H1 (cell line): ENCODE data around the gene TPRA1. TPM values are rescaled to one million over a fixed set of nuclear protein-coding genes. Genes with fewer than 3 reads are reported as not detected.

Source experiments
- BCL11A ChIP-seq, 2 experiments: IDR thresholded peaks; one replicate each; pipeline ENCODE4 v1.6.1; 2011; ENCODE audit warnings: low read depth in 2 of 2, low read length in 2 of 2, mild to moderate bottlenecking in 2 of 2
- CHD7 ChIP-seq: fragments of 300-600 bp; sonication (generic); IDR thresholded peaks from 2 replicates; pipeline ENCODE4 v1.7.1; 2012; ENCODE audit warnings: low read length, moderate library complexity, mild to moderate bottlenecking, inconsistent platforms; ENCODE audit not compliant: insufficient replicate concordance
- JUND ChIP-seq: IDR thresholded peaks from 2 replicates; pipeline ENCODE4 v1.6.1; 2011; ENCODE audit warnings: mild to moderate bottlenecking, improper control_type of control experiment, low read length
- KDM4A ChIP-seq: IDR thresholded peaks from one replicate; pipeline ENCODE4 v1.7.1; 2012; ENCODE audit warnings: low read depth, mild to moderate bottlenecking, moderate library complexity, low read length, inconsistent platforms; ENCODE audit not compliant: severe bottlenecking
- KDM5A ChIP-seq: fragments of 200-600 bp; IDR thresholded peaks from 2 replicates; pipeline ENCODE4 v1.7.1; 2012; ENCODE audit warnings: mild to moderate bottlenecking, low read length, inconsistent platforms, mixed read lengths
- TEAD4 ChIP-seq: IDR thresholded peaks from 2 replicates; pipeline ENCODE4 v1.6.1; 2012; ENCODE audit warnings: low read depth, low read length, inconsistent platforms, mixed read lengths
- polyA plus RNA-seq, 7 experiments: library from polyadenylated mRNA; depleted of rRNA in 3 of 7; stranded (reverse) in 5 of 7; unstranded in 2 of 7; fragments of >200 nt in 5 of 7; fragments of 200-250 nt in 2 of 7; gene quantifications; 1 replicate in 5 of 7; 2 replicates in 1 of 7; 4 replicates in 1 of 7; pipeline versions ENCODE4 v1.2.1 to v1.2.3, GENCODE V29; 2011 to 2013; ENCODE audit warnings: missing spikeins in 2 of 7, mixed read lengths in 2 of 7
- total RNA-seq: library from RNA; stranded (reverse); fragmentation: NEBNext Ultra II Directional; extraction: Animal tissue kit (Norgen Biotek cat#: 25700); gene quantifications from 2 replicates; pipeline ENCODE4 v1.2.1, GENCODE V29; 2021

The TPRA1 gene
- total and polyA plus RNA-seq, 2 of the 8 experiments (the other 6 are each of a cell fraction or from before 2014, with no cell fraction given): 18.8 to 38.5 TPM

DNA sequence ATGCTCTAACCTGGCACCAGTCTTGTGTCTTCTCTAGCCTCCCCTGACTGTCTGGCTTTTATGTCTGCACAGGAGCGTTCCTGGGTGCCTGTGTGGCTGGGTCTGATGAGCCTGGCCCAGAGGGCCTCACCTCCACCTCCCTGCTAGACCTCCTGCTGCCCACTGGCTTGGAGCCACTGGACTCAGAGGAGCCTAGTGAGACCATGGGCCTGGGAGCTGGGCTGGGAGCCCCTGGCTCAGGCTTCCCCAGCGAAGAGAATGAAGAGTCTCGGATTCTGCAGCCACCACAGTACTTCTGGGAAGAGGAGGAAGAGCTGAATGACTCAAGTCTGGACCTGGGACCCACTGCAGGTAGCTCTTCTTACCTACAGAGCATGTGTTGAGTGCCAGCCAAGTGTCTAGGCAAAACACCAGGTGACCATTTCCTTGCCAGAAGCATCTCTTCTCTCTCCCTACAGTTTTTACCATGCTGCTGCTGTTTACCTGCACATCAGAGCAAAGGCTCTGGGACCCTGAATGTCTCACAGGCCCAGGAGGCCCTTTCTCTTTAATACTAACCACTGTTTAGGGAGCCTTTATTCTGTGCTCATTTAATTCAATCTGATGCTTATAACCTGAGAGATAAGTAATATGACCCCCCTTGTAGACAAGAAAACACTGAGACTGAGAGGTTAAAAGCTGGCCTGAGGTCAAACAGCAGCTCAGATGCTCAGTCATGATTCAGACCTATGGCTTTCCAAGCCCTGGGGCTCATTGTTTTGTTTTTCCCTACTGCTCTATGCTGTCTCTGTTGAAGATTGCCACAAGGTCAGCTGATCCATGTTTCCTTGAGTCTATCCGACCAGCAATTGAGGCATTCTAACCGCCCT, 48.9 kb upstream of the TPRA1 start (continued):
- no peak for TF ChIP-seq CHD7
- TF ChIP-seq TEAD4: no peak
- TF ChIP-seq BCL11A (IDR thresholded peaks at IDR 0.05; ENCODE audit: low read depth in 2 of 2, low read length in 2 of 2): no peak
- no peak for TF ChIP-seq KDM5A
- no peak for TF ChIP-seq JUND
- no peak for TF ChIP-seq KDM4A
